Cardiac fibroblast (primary cell): ENCODE results near the gene HNF1A.

Experiments used
- DNase-seq, 2 donors: peaks; one replicate each; pipeline versions ENCODE4 v3.0.0 to v3.0.0-alpha.2; 2010; ENCODE audit warnings: low read depth in 2 of 2
- H3K4me3 ChIP-seq, 2 donors: replicated peaks in 1 of 2; 1 replicate in 1 of 2; 2 replicates in 1 of 2; pipeline ENCODE4 v1.5.1; 2011; ENCODE audit warnings: low read depth in 2 of 2, low read length in 2 of 2, mild to moderate bottlenecking in 2 of 2, moderate library complexity in 1 of 2
- TF ChIP-seq, protein P1 (sequence below): IDR thresholded peaks from one replicate; pipeline ENCODE4 v1.5.1; 2011; ENCODE audit warnings: low read depth, mild to moderate bottlenecking, low read length, inconsistent platforms

HNF1A gene

DNA sequence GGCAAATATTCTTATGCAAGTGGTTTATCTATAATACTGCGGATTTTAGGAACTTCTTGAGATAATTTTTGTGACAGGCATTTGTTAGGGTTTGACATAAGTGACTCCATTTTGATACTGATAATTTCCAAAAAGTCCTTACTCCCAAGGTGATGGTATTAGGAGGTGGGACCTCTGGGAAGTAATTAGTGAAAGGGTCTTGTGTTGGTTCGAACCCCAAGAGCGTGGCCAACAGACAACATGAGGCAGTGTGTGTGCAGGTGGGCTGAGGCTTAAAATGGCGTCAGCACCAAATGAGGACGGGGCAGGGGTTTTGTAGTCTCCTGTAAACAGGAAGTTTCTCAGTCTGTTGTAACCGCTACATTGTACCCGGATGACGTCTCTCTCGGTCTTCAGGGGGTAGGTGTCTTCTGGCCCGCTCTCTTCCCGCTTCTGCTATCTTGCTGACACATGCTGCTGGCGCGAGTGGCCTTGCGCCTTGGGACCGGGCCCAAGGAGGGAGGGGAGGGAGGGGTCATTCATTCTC is 39.7 kb downstream of the HNF1A start:
- DNase-seq: no peak
- H3K4me3 ChIP-seq: no peak overlapping the region
- TF ChIP-seq, protein P1, sequence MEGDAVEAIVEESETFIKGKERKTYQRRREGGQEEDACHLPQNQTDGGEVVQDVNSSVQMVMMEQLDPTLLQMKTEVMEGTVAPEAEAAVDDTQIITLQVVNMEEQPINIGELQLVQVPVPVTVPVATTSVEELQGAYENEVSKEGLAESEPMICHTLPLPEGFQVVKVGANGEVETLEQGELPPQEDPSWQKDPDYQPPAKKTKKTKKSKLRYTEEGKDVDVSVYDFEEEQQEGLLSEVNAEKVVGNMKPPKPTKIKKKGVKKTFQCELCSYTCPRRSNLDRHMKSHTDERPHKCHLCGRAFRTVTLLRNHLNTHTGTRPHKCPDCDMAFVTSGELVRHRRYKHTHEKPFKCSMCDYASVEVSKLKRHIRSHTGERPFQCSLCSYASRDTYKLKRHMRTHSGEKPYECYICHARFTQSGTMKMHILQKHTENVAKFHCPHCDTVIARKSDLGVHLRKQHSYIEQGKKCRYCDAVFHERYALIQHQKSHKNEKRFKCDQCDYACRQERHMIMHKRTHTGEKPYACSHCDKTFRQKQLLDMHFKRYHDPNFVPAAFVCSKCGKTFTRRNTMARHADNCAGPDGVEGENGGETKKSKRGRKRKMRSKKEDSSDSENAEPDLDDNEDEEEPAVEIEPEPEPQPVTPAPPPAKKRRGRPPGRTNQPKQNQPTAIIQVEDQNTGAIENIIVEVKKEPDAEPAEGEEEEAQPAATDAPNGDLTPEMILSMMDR: no peak

DNA sequence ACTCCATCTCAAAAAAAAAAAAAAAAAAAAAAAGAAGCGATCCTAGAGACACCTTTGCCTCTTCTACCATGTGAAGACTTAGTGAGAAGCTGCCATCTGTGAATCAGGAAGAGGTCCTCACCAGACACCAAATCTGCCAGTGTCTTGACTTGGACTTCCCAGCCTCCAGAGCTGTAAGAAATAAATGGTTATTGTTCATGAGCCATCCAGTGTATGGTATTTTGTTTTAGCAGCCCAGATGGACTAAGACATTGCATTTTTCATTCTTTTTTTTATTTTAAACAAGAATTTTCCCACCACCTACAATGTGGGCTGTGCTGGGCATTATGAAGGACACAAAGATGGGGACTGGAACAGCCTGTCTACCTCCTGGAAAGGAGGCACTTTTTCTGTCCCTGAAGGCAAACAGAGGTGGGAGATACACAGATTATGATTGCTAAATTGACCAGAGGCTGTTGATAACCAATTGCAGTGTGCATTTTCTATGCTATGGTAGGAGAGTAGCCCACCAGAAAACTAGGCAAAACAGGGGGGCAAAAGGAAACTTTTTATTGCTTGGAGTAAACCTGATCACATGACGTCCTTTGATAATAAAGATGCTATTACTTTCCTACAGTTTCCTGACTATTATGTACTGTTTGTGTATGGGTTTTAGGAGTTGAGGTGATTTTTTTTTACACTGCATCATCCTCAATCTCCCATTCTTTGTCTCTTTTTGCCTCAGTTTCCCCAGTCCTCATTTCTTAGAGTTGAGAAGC is 40.7 kb downstream of the HNF1A start:
- no peak overlapping the region for H3K4me3 ChIP-seq
- TF ChIP-seq, protein P1: no peak
- DNase-seq: no peak

DNA sequence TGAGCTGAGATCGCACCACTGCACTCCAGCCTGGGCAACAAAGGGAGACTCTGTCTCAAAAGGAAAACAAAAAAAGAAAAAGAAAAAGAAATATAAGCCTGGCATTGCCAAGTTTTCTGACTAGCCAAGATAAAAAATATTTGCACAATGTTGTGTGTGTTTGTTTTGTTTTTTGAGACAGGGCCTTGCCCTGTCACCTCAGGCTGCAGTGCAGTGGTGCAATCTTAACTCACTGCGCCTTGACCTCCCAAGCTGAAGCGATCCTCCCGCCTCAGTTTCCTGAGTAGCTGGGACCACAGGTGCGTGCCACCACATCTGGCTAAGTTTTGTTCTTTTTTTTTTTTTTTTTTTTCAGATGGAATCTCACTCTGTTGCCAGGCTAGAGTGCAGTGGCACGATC is 43.4 kb downstream of the HNF1A start:
- H3K4me3 ChIP-seq: no peak overlapping the region
- TF ChIP-seq, protein P1: no peak
- DNase-seq: no peak

DNA sequence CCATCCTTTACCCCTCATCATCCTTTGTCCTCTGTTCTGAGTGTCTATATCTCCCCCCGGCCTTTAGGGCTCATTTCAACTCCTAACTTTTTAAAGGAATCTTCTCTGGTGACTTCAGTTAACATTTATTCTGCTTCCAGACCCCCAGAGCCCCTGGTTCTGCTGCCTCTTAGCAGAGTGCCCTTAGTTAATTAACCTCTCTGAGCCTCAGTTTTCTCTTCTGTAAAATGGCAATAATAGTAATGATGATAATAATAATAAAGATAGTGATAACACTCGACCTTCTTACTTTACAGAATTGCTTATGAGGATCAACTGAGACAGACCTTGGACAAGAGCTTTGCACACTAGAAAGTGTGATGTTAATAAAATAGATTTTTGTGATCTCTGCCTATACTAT is 44.4 kb downstream of the HNF1A start:
- TF ChIP-seq, protein P1: no peak
- no peak overlapping the region for H3K4me3 ChIP-seq
- no peak for DNase-seq

DNA sequence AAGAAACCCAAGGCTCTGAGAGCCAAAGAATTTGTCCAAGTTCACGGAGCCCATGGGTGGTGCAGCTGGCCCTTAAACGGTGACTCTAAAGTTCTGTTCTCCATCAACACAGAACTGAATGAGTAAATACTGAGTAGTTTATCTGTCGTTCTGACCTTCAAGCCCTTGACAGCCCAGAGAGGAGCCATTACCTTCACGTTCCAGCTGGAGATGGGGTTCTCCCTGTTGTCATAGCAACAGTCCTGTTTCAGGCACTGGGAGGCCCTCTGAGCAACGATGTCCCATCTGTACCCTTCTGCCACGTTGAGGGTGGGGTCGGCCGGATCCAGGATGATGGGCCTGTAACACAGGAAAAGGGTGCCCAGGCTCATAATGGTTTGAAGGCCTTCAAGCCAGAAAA is 45.5 kb downstream of the HNF1A start:
- DNase-seq: no peak
- no peak overlapping the region for H3K4me3 ChIP-seq
- TF ChIP-seq, protein P1: no peak

DNA sequence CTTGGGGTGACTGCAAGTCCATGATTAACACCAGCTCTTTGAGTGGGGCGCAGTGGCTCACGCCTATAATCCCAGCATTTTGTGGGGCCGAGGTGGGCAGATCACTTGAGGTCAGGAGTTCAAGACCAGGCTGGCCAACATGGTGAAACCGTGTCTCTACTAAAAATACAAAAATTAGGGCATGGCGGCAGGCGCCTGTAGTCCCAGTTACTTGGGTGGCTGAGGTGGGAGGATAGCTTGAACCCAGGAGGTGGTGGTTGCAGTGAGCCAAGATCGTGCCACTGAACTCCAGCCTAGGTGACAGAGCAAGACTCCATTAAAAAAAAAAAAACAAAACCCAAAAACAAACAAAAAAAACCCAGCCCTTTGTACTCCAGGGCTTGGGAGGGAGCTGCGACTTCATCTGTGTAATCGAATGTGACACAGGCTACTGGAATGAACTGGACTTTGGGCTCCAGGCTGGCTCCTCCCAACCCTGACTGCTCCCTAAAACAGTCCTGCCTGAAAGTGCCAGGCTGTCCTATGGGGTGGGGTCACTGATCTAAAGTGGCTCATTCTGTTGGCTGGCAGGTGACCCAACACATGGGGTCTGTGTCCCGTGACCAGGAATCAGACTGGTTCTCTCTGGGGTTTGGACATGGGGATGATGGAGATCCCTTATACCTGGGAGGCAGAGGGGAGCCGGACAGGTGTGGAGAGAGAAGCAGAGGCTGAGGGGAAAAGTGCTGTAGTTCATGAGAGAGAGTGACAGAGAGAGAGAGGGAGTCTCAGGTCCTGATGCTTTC is 47.3 kb downstream of the HNF1A start:
- TF ChIP-seq, protein P1: no peak
- no peak overlapping the region for H3K4me3 ChIP-seq
- DNase-seq: no peak
